Neural progenitor cell (in vitro differentiated cells): ENCODE results near the gene ATRN. TPM values are rescaled to one million over a fixed set of nuclear protein-coding genes. Genes with fewer than 3 reads are reported as not detected.

ENCODE experiments used
- DNase-seq: peaks from one replicate; pipeline ENCODE4 v3.0.0-alpha.2; 2016; ENCODE audit warnings: low spot score
- H2AFZ ChIP-seq: fragments of 200-600 bp; sonication (generic); replicated peaks from 2 replicates; pipeline ENCODE4 v1.6.1; 2016; ENCODE audit warnings: antibody characterized with exemption
- H3F3A ChIP-seq: fragments of 200-600 bp; sonication (generic); 2 replicates; pipeline ENCODE4 v1.6.1; 2016; ENCODE audit warnings: antibody characterized with exemption, low read depth
- H3K27ac ChIP-seq: fragments of 200-600 bp; sonication (generic); 2 replicates; pipeline ENCODE4 v1.5.1; 2016; ENCODE audit warnings: mild to moderate bottlenecking
- H3K27me3 ChIP-seq: fragments of 200-600 bp; sonication (generic); 2 replicates; pipeline ENCODE4 v1.6.1; 2016; ENCODE audit warnings: mild to moderate bottlenecking, moderate library complexity
- H3K36me3 ChIP-seq: fragments of 200-600 bp; sonication (generic); 2 replicates; pipeline ENCODE4 v1.5.1; 2016
- H3K4me1 ChIP-seq: fragments of 200-600 bp; sonication (generic); 2 replicates; pipeline ENCODE4 v1.6.1; 2016; ENCODE audit warnings: mixed run types
- H3K4me2 ChIP-seq: fragments of 200-600 bp; sonication (generic); 2 replicates; pipeline ENCODE4 v1.6.1; 2016
- H3K4me3 ChIP-seq: fragments of 200-600 bp; sonication (generic); 2 replicates; pipeline ENCODE4 v1.5.1; 2016
- H3K79me2 ChIP-seq: fragments of 200-600 bp; sonication (generic); 2 replicates; pipeline ENCODE4 v1.6.1; 2016; ENCODE audit warnings: low read depth
- H3K9ac ChIP-seq: fragments of 200-600 bp; sonication (generic); 2 replicates; pipeline ENCODE4 v1.6.1; 2016
- H3K9me3 ChIP-seq: fragments of 200-600 bp; sonication (generic); 2 replicates; pipeline ENCODE4 v1.5.1; 2016; ENCODE audit warnings: low read depth
- H4K20me1 ChIP-seq: fragments of 200-600 bp; sonication (generic); 2 replicates; pipeline ENCODE4 v1.6.1; 2016; ENCODE audit warnings: low read depth
- H3K27ac Mint-ChIP-seq: 3 replicates; pipeline ENCODE4 v1.8.0; 2021; ENCODE audit warnings: mixed read lengths
- H3K27me3 Mint-ChIP-seq: 2 replicates; pipeline ENCODE4 v1.8.0; 2022; ENCODE audit warnings: low read depth, mild to moderate bottlenecking, inconsistent platforms, moderate library complexity, mixed read lengths; ENCODE audit not compliant: insufficient read depth
- H3K36me3 Mint-ChIP-seq: 3 replicates; pipeline ENCODE4 v1.8.0; 2021; ENCODE audit warnings: mixed read lengths
- H3K4me1 Mint-ChIP-seq: 3 replicates; pipeline ENCODE4 v1.8.0; 2021; ENCODE audit warnings: mixed read lengths
- H3K4me3 Mint-ChIP-seq: 3 replicates; pipeline ENCODE4 v1.8.0; 2021; ENCODE audit warnings: mild to moderate bottlenecking, moderate library complexity, mixed read lengths
- H3K9me3 Mint-ChIP-seq: 3 replicates; pipeline ENCODE4 v1.8.0; 2020; ENCODE audit warnings: mixed read lengths
- CTCF ChIP-seq: fragments of 200-600 bp; sonication (generic); IDR thresholded peaks from 2 replicates; pipeline ENCODE4 v1.5.1; 2017; ENCODE audit warnings: antibody characterized with exemption, mild to moderate bottlenecking
- EZH2 ChIP-seq: fragments of 200-600 bp; sonication (generic); IDR thresholded peaks from 2 replicates; pipeline ENCODE4 v1.6.1; 2017; ENCODE audit warnings: antibody characterized with exemption, mild to moderate bottlenecking, moderate library complexity
- EZH2phosphoT487 ChIP-seq: fragments of 200-600 bp; sonication (generic); IDR thresholded peaks from 2 replicates; pipeline ENCODE4 v1.6.1; 2017; ENCODE audit warnings: antibody characterized with exemption
- total RNA-seq: library from RNA; depleted of rRNA; stranded (reverse); fragments of >200 nt; gene quantifications from 2 replicates; pipeline ENCODE4 v1.2.3, GENCODE V29; 2015; ENCODE audit warnings: low replicate concordance

The ATRN gene
- total RNA-seq, 1 donor from 2014 or later = 36.8 TPM

- TF ChIP-seq CTCF (no peak), EZH2 (no peak), EZH2phosphoT487 (no peak)
- no peaks in the 10 kb centered on the region for H3K9me3 ChIP-seq
- DNase-seq = no peak
- H2AFZ ChIP-seq = no peak overlapping the region
- no peak overlapping the region for H3K4me3 ChIP-seq
- no peak overlapping the region for H3K9ac ChIP-seq
- Mint-ChIP-seq H3K4me1 (no peaks in the 10 kb centered on the region), H3K27ac (no peak overlapping the region), H3K27me3 (no peaks in the 10 kb centered on the region), H3K9me3 (no peaks in the 10 kb centered on the region), H3K36me3 (peaks cover 3% of the 10 kb centered on the region), H3K4me3 (no peak overlapping the region)
- peaks cover 12% of the 10 kb centered on the region for H3F3A ChIP-seq
- peaks cover 5% of the 10 kb centered on the region for H4K20me1 ChIP-seq
- H3K4me2 ChIP-seq = no peak overlapping the region
- no peaks in the 10 kb centered on the region for H3K4me1 ChIP-seq
- H3K36me3 ChIP-seq = no peaks in the 10 kb centered on the region
- no peaks in the 10 kb centered on the region for H3K79me2 ChIP-seq
- H3K27ac ChIP-seq = no peak overlapping the region
- H3K27me3 ChIP-seq = no peaks in the 10 kb centered on the region
These were observed 88.4 kb downstream of the ATRN start for GRCh38 chr20:3559231-3559630.

GRCh38 chr20:3559637-3560036 lies 88.8 kb downstream of the ATRN start:
- Histone ChIP-seq H3K27me3 (no peaks in the 10 kb centered on the region), H3F3A (peaks cover 12% of the 10 kb centered on the region), H3K36me3 (no peaks in the 10 kb centered on the region), H3K4me2 (no peak overlapping the region), H3K9me3 (no peaks in the 10 kb centered on the region), H3K79me2 (no peaks in the 10 kb centered on the region), H3K27ac (no peak overlapping the region), H3K9ac (no peak overlapping the region), H4K20me1 (peaks cover 5% of the 10 kb centered on the region), H3K4me1 (no peaks in the 10 kb centered on the region), H2AFZ (no peak overlapping the region), H3K4me3 (no peak overlapping the region)
- Mint-ChIP-seq H3K4me3 (no peak overlapping the region), H3K36me3 (peaks cover 3% of the 10 kb centered on the region), H3K27ac (no peak overlapping the region), H3K9me3 (no peaks in the 10 kb centered on the region), H3K4me1 (no peaks in the 10 kb centered on the region), H3K27me3 (no peaks in the 10 kb centered on the region)
- no peak for TF ChIP-seq EZH2phosphoT487
- TF ChIP-seq CTCF = no peak
- TF ChIP-seq EZH2 = no peak
- no peak for DNase-seq

DNA sequence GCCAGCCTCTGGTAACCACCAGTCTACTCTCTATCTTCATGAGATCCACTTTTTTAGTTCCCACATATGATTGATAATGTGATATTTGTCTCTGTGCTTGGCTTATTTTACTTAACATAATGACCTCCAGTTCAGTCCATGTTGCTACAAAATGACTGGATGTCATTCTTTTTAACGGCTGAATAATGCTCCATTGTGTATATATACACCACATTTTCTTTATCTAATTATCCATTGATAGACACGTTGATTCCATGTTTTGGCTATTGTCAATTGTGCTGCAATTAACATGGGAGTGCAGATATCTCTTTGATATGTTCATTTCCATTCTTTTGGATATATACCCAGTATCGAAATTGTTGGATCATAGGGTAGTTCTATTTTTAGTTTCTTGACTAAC lies 89.3 kb downstream of the ATRN start:
- Histone ChIP-seq H4K20me1 (peaks cover 5% of the 10 kb centered on the region), H3K9me3 (no peaks in the 10 kb centered on the region), H3K27me3 (no peaks in the 10 kb centered on the region), H3K36me3 (no peaks in the 10 kb centered on the region), H2AFZ (no peak overlapping the region), H3K9ac (no peak overlapping the region), H3K4me1 (no peaks in the 10 kb centered on the region), H3K4me3 (no peak overlapping the region), H3F3A (peaks cover 12% of the 10 kb centered on the region), H3K4me2 (no peak overlapping the region), H3K27ac (no peak overlapping the region), H3K79me2 (no peaks in the 10 kb centered on the region)
- H3K27me3 Mint-ChIP-seq = no peaks in the 10 kb centered on the region
- TF ChIP-seq CTCF (no peak), EZH2 (no peak), EZH2phosphoT487 (no peak)
- peaks cover 3% of the 10 kb centered on the region for H3K36me3 Mint-ChIP-seq
- H3K4me1 Mint-ChIP-seq = no peaks in the 10 kb centered on the region
- H3K4me3 Mint-ChIP-seq = no peak overlapping the region
- DNase-seq = no peak
- no peaks in the 10 kb centered on the region for H3K9me3 Mint-ChIP-seq
- H3K27ac Mint-ChIP-seq = no peak overlapping the region

GRCh38 chr20:3560578-3560977 lies 89.8 kb downstream of the ATRN start:
- Histone ChIP-seq H4K20me1 (peaks cover 5% of the 10 kb centered on the region), H3K4me2 (no peak overlapping the region), H3K4me3 (no peak overlapping the region), H2AFZ (no peak overlapping the region), H3K9me3 (no peaks in the 10 kb centered on the region), H3K27me3 (no peaks in the 10 kb centered on the region), H3K27ac (no peak overlapping the region), H3K4me1 (no peaks in the 10 kb centered on the region), H3F3A (peaks cover 12% of the 10 kb centered on the region), H3K36me3 (no peaks in the 10 kb centered on the region), H3K9ac (no peak overlapping the region), H3K79me2 (no peaks in the 10 kb centered on the region)
- no peak overlapping the region for H3K27ac Mint-ChIP-seq
- H3K27me3 Mint-ChIP-seq = no peaks in the 10 kb centered on the region
- H3K36me3 Mint-ChIP-seq = peaks cover 3% of the 10 kb centered on the region
- no peak overlapping the region for H3K4me3 Mint-ChIP-seq
- TF ChIP-seq EZH2phosphoT487 (no peak), CTCF (no peak), EZH2 (no peak)
- H3K4me1 Mint-ChIP-seq = no peaks in the 10 kb centered on the region
- DNase-seq = no peak
- no peaks in the 10 kb centered on the region for H3K9me3 Mint-ChIP-seq
